Osteoblast (primary cell): ENCODE measurements around the gene BOK. TPM values are rescaled to one million over a fixed set of nuclear protein-coding genes. Genes with fewer than 3 reads are reported as not detected.

Experiments used
- DNase-seq: peaks from one replicate; pipeline ENCODE4 v3.0.0; 2011; ENCODE audit warnings: low spot score, mixed read lengths; ENCODE audit not compliant: insufficient read length; ENCODE audit errors: missing footprints
- H2AFZ ChIP-seq: 2 replicates; pipeline ENCODE4 v1.6.0; 2011; ENCODE audit warnings: mild to moderate bottlenecking, low read length
- H3K27ac ChIP-seq: 2 replicates; pipeline ENCODE4 v1.5.1; 2011; ENCODE audit warnings: mild to moderate bottlenecking, low read depth, low read length, moderate library complexity
- H3K27me3 ChIP-seq: 2 replicates; pipeline ENCODE4 v1.6.0; 2012; ENCODE audit warnings: mild to moderate bottlenecking, control low read depth, inconsistent platforms, low read length, moderate library complexity; ENCODE audit not compliant: insufficient read depth
- H3K36me3 ChIP-seq: 2 replicates; pipeline ENCODE4 v1.5.1; 2011; ENCODE audit warnings: mild to moderate bottlenecking, low read length, control low read depth, moderate library complexity; ENCODE audit not compliant: insufficient read depth
- H3K4me1 ChIP-seq: 2 replicates; pipeline ENCODE4 v1.5.1; 2011; ENCODE audit warnings: mild to moderate bottlenecking, low read length, control low read depth, moderate library complexity; ENCODE audit not compliant: insufficient read depth
- H3K4me2 ChIP-seq: 2 replicates; pipeline ENCODE4 v1.6.0; 2011; ENCODE audit warnings: mild to moderate bottlenecking, low read length; ENCODE audit not compliant: insufficient read depth
- H3K4me3 ChIP-seq: fragments of 200-600 bp; sonication (generic); 3 replicates; pipeline ENCODE4 v1.5.1; 2012; ENCODE audit warnings: mild to moderate bottlenecking, low read length, inconsistent platforms; ENCODE audit not compliant: insufficient read depth
- H3K79me2 ChIP-seq: 2 replicates; pipeline ENCODE4 v1.6.0; 2012; ENCODE audit warnings: mild to moderate bottlenecking, low read length, control low read depth, inconsistent platforms; ENCODE audit not compliant: insufficient read depth
- H3K9me3 ChIP-seq: 2 replicates; pipeline ENCODE4 v1.5.1; 2011; ENCODE audit warnings: low read depth, low read length, control low read depth
- H4K20me1 ChIP-seq: 2 replicates; pipeline ENCODE4 v1.6.0; 2012; ENCODE audit warnings: mild to moderate bottlenecking, low read length, control low read depth; ENCODE audit not compliant: insufficient read depth
- total RNA-seq: library from RNA; depleted of rRNA; stranded (reverse); fragments of >200 nt; gene quantifications from 2 replicates; pipeline ENCODE4 v1.2.3, GENCODE V29; 2012
- TF ChIP-seq, protein P1 (sequence below): IDR thresholded peaks from 2 replicates; pipeline ENCODE4 v1.5.1; 2011; ENCODE audit warnings: mild to moderate bottlenecking, low read depth, low read length, moderate library complexity; ENCODE audit errors: extremely low read depth

The BOK gene
- total RNA-seq, 1 donor: 41.3 TPM

DNA sequence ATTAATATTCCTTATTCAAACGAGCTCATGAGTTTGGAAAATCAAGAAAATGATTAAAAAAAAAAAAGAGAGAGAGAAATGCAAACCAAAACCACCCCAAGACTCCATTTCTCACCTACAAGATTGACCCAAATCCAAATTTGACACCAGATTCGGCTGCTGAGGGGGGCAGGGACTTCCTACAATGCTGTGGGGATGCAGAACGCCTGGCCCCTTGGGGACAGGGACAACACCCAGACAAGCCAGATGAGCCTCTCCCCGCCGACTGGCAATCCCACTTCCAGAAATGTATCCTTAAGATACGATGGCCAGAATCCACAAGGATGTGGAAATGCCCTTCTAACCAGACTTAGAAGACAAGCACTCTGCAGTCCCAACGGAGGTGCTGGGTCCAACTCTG, 20.7 kb downstream of the BOK start:
- no peaks in the 10 kb centered on the region for H3K27me3 ChIP-seq
- H3K27ac ChIP-seq: no peak overlapping the region
- peaks cover 14% of the 10 kb centered on the region for H4K20me1 ChIP-seq
- TF ChIP-seq, protein P1, sequence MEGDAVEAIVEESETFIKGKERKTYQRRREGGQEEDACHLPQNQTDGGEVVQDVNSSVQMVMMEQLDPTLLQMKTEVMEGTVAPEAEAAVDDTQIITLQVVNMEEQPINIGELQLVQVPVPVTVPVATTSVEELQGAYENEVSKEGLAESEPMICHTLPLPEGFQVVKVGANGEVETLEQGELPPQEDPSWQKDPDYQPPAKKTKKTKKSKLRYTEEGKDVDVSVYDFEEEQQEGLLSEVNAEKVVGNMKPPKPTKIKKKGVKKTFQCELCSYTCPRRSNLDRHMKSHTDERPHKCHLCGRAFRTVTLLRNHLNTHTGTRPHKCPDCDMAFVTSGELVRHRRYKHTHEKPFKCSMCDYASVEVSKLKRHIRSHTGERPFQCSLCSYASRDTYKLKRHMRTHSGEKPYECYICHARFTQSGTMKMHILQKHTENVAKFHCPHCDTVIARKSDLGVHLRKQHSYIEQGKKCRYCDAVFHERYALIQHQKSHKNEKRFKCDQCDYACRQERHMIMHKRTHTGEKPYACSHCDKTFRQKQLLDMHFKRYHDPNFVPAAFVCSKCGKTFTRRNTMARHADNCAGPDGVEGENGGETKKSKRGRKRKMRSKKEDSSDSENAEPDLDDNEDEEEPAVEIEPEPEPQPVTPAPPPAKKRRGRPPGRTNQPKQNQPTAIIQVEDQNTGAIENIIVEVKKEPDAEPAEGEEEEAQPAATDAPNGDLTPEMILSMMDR: no peak
- H3K79me2 ChIP-seq: no peaks in the 10 kb centered on the region
- H3K9me3 ChIP-seq: peaks cover 2% of the 10 kb centered on the region
- no peak overlapping the region for H3K4me2 ChIP-seq
- DNase-seq: no peak
- no peak overlapping the region for H2AFZ ChIP-seq
- no peaks in the 10 kb centered on the region for H3K4me1 ChIP-seq
- no peak overlapping the region for H3K4me3 ChIP-seq
- H3K36me3 ChIP-seq: peaks cover 23% of the 10 kb centered on the region

DNA sequence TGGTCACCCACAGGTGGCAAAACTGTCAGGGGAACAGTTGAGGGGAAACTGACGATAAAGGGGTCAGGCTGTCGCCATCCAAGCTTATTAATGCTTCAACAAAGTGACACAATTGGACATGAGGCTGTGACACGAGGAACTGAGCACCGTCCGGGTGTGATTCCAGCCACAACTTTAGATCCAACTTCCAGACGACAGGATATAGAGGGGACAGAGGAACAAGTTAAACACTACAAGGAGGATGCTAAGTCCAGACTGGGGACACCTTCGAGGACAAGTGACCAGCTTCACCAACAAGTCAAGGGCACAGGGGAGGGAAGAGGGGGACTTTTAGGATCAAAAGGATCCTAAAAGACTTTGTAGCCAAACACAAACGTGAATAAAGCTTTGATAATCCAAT, 23.8 kb downstream of the BOK start:
- Histone ChIP-seq H3K27ac (no peak overlapping the region), H3K9me3 (peaks cover 12% of the 10 kb centered on the region), H4K20me1 (peaks cover 9% of the 10 kb centered on the region), H3K4me3 (no peak overlapping the region), H3K36me3 (peaks cover 41% of the 10 kb centered on the region), H3K4me2 (no peak overlapping the region), H3K4me1 (no peaks in the 10 kb centered on the region), H3K79me2 (peaks cover 3% of the 10 kb centered on the region), H2AFZ (no peak overlapping the region), H3K27me3 (no peaks in the 10 kb centered on the region)
- TF ChIP-seq, protein P1: no peak
- DNase-seq: peak; percentile 60

DNA sequence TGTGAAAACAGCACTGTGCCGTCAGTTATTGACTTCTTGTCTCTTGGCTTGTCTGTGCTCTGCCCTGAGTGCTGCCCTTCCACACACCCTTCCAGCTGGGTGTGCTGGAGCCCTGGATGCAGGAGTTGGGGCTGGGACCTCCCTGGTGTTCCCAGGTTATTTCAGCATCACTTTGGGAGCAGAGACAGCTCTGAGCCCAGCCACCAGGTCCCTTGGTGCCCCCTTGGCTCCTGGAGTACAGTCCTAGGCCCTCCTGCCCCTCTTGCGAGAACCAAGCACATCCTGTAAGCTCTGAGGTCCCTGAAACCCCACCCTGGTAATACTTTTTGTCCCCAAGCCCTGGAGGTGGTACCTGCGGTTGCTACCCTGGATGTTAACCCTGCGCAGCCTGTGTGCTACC, 24.3 kb downstream of the BOK start:
- Histone ChIP-seq H3K9me3 (peaks cover 12% of the 10 kb centered on the region), H3K79me2 (peaks cover 3% of the 10 kb centered on the region), H3K27ac (no peak overlapping the region), H3K4me3 (no peak overlapping the region), H2AFZ (no peak overlapping the region), H3K27me3 (no peaks in the 10 kb centered on the region), H4K20me1 (peaks cover 6% of the 10 kb centered on the region), H3K4me2 (no peak overlapping the region), H3K4me1 (no peaks in the 10 kb centered on the region), H3K36me3 (peaks cover 44% of the 10 kb centered on the region)
- peak; percentile 57 for DNase-seq
- TF ChIP-seq, protein P1: no peak

DNA sequence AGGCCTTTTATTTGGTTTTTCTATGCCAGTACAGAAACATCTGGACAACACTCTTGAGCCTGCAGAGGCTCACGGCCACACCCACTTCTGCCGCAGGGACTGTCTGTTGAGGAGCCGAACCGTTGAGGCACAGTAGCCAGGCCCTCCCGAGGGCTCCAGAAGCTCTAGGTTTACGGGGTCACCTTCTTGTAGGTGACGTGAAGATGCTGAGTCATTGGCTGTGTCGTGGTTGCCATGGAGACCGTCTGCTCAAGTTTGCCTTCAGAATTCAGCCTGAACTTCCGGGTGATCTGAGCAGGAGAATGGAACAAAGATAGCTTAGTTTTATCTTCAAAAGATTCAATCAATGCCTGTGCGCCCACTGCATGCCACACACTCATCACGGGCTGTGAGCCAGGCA, 25.9 kb downstream of the BOK start:
- TF ChIP-seq, protein P1: no peak
- peak; percentile 21 for DNase-seq
- peaks cover 48% of the 10 kb centered on the region for H3K36me3 ChIP-seq

More for the DNA sequence above, 25.9 kb downstream of the BOK start:
- Histone ChIP-seq H3K79me2 (peaks cover 3% of the 10 kb centered on the region), H3K4me1 (no peaks in the 10 kb centered on the region), H3K4me3 (no peak overlapping the region), H3K9me3 (peaks cover 15% of the 10 kb centered on the region), H3K27ac (no peak overlapping the region), H3K27me3 (no peaks in the 10 kb centered on the region), H3K4me2 (no peak overlapping the region), H4K20me1 (peaks cover 3% of the 10 kb centered on the region), H2AFZ (no peak overlapping the region)
